Sigmoid colon (tissue), 4 donors: ENCODE results near the gene MOK.

Experiments used
- CTCF ChIP-seq, 4 experiments: fragments of 450-650 bp in 3 of 4; fragments of 200-600 bp in 1 of 4; IDR thresholded peaks; one replicate each; pipeline ENCODE4 v1.5.1; 2016 to 2019; ENCODE audit warnings: antibody characterized with exemption in 4 of 4, mild to moderate bottlenecking in 3 of 4, moderate library complexity in 2 of 4
- POLR2AphosphoS5 ChIP-seq, 4 donors: sonication (generic); formaldehyde crosslinking; IDR thresholded peaks; one replicate each; pipeline ENCODE4 v1.6.1; 2017; ENCODE audit warnings: antibody characterized with exemption in 4 of 4

- TF ChIP-seq CTCF (IDR thresholded peaks at IDR 0.05) = no peak
- no peak for TF ChIP-seq POLR2AphosphoS5 (IDR thresholded peaks at IDR 0.05)
Measured at GRCh38 chr14:102234331-102235264, 70.4 kb downstream of the MOK start.
